ACC112 (cell line): ENCODE data around the gene GUCY1A1.
"Not testable (repeated sequence)": the region's sequence is repeated elsewhere in the genome, so short reads cannot be mapped to it uniquely, and the experiment has no call there.

Experiments used
- H2AFZ ChIP-seq: fragments of 200-600 bp; sonication (generic); one replicate; pipeline ENCODE4 v1.6.0; 2017; ENCODE audit warnings: antibody characterized with exemption, low read length; ENCODE audit not compliant: unreplicated experiment
- H3K27ac ChIP-seq: fragments of 200-600 bp; sonication (generic); 2 replicates; pipeline ENCODE4 v1.5.1; 2014; ENCODE audit warnings: low read depth, mild to moderate bottlenecking, antibody characterized with exemption, low read length, moderate library complexity
- H3K27me3 ChIP-seq: fragments of 200-600 bp; sonication (generic); 2 replicates; pipeline ENCODE4 v1.6.1; 2014; ENCODE audit warnings: mild to moderate bottlenecking, antibody characterized with exemption, low read length, moderate library complexity, mixed read lengths; ENCODE audit not compliant: insufficient read depth
- H3K36me3 ChIP-seq: fragments of 200-600 bp; sonication (generic); 2 replicates; pipeline ENCODE4 v1.6.1; 2016; ENCODE audit warnings: mild to moderate bottlenecking, antibody characterized with exemption, low read length, moderate library complexity, mixed read lengths; ENCODE audit not compliant: insufficient read depth
- H3K4me1 ChIP-seq: fragments of 200-600 bp; sonication (generic); one replicate; pipeline ENCODE4 v1.6.1; 2016; ENCODE audit warnings: low read length, mixed read lengths; ENCODE audit not compliant: insufficient read depth, unreplicated experiment, control insufficient read depth
- H3K4me3 ChIP-seq: fragments of 200-600 bp; sonication (generic); 2 replicates; pipeline ENCODE4 v1.5.1; 2014; ENCODE audit warnings: mild to moderate bottlenecking, low read depth, low read length
- H3K79me2 ChIP-seq: fragments of 200-600 bp; sonication (generic); one replicate; pipeline ENCODE4 v1.6.0; 2016; ENCODE audit warnings: low read length; ENCODE audit not compliant: control insufficient read depth, unreplicated experiment, insufficient read depth

The GUCY1A1 gene

GRCh38 chr4:155638195-155638965 lies 28.3 kb upstream of the GUCY1A1 start:
- H3K36me3 ChIP-seq, result no peaks in the 10 kb centered on the region
- H3K4me3 ChIP-seq, result no peak overlapping the region
- H3K4me1 ChIP-seq, result no peaks in the 10 kb centered on the region
- H3K79me2 ChIP-seq, result no peaks in the 10 kb centered on the region
- no peaks in the 10 kb centered on the region for H3K27me3 ChIP-seq
- no peak overlapping the region for H3K27ac ChIP-seq
- no peak overlapping the region for H2AFZ ChIP-seq

- no peaks in the 10 kb centered on the region for H3K36me3 ChIP-seq
- H3K27ac ChIP-seq, result no peak overlapping the region
- H3K4me3 ChIP-seq, result no peak overlapping the region
- H2AFZ ChIP-seq, result peak overlapping the region; percentile 31
- no peaks in the 10 kb centered on the region for H3K27me3 ChIP-seq
- H3K79me2 ChIP-seq, result no peaks in the 10 kb centered on the region
- no peaks in the 10 kb centered on the region for H3K4me1 ChIP-seq
Observed at GRCh38 chr4:155639704-155640523, 26.7 kb upstream of the GUCY1A1 start.

- Histone ChIP-seq H3K36me3 (no peaks in the 10 kb centered on the region), H3K4me3 (no peak overlapping the region), H3K27me3 (no peaks in the 10 kb centered on the region), H3K4me1 (no peaks in the 10 kb centered on the region), H3K27ac (no peak overlapping the region), H3K79me2 (no peaks in the 10 kb centered on the region), H2AFZ (no peak overlapping the region)
Observed at GRCh38 chr4:155640751-155641150, 25.9 kb upstream of the GUCY1A1 start.

GRCh38 chr4:155643087-155643486 lies 23.6 kb upstream of the GUCY1A1 start:
- H3K27me3 ChIP-seq, result no peaks in the 10 kb centered on the region
- H3K27ac ChIP-seq, result no peak overlapping the region
- H3K4me1 ChIP-seq, result no peaks in the 10 kb centered on the region
- no peaks in the 10 kb centered on the region for H3K36me3 ChIP-seq
- H2AFZ ChIP-seq, result no peak overlapping the region
- H3K4me3 ChIP-seq, result no peak overlapping the region
- no peaks in the 10 kb centered on the region for H3K79me2 ChIP-seq

GRCh38 chr4:155646001-155646400 lies 20.6 kb upstream of the GUCY1A1 start:
- Histone ChIP-seq H3K27ac (no peak overlapping the region), H3K36me3 (no peaks in the 10 kb centered on the region), H3K79me2 (no peaks in the 10 kb centered on the region), H3K27me3 (no peaks in the 10 kb centered on the region), H3K4me1 (no peaks in the 10 kb centered on the region), H2AFZ (no peak overlapping the region), H3K4me3 (no peak overlapping the region)

DNA sequence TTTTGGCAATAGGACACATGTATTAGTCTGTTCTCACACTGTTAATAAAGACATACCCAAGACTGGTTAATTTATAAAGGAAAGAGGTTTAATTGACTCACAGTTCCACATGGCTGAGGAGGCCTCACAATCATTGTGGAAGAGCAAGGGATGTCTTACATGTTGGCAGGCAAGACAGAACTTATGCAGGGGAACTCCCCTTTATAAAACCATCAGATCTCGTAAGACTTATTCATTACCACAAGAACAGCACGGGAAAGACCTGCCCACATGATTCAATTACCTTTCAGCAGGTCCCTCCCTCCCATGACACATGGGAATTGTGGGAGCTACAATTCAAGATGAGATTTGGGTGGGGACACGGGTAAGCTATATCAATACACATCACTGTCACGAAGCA lies 15.9 kb upstream of the GUCY1A1 start:
- not testable (repeated sequence) for H3K79me2 ChIP-seq, H3K4me3 ChIP-seq, H3K36me3 ChIP-seq

GRCh38 chr4:155653052-155653451 lies 13.6 kb upstream of the GUCY1A1 start:
- Histone ChIP-seq H3K4me1 (no peaks in the 10 kb centered on the region), H3K79me2 (no peaks in the 10 kb centered on the region), H3K4me3 (no peak overlapping the region), H3K27ac (no peak overlapping the region), H2AFZ (no peak overlapping the region), H3K27me3 (no peaks in the 10 kb centered on the region), H3K36me3 (no peaks in the 10 kb centered on the region)

More for the DNA sequence above, 15.9 kb upstream of the GUCY1A1 start:
- H3K4me1 ChIP-seq, H3K27me3 ChIP-seq, H3K27ac ChIP-seq, H2AFZ ChIP-seq: not testable (repeated sequence)

DNA sequence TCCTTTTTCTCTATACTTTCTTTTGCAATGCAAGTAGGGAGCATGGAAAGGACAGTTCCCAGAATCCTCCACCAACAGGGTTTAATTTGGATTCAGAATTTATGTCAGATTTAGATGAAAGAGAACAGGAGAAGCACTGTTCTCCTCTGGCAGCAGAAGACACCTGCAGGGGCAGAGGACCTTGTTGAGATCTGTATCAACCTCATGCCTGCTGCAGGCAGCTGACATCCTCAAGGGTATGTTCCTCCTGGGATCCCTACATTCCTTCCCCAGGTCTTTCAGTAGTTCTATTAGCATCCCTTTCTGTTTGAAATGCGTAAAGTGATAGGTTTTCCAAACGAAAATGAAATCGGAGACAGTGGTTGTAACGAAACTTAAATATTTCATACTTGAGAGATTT lies 10.6 kb upstream of the GUCY1A1 start:
- Histone ChIP-seq H2AFZ (no peak overlapping the region), H3K4me1 (no peaks in the 10 kb centered on the region), H3K4me3 (no peak overlapping the region), H3K79me2 (no peaks in the 10 kb centered on the region), H3K27ac (no peak overlapping the region), H3K27me3 (peaks cover 7% of the 10 kb centered on the region; the same call in 1 of the 2 replicates), H3K36me3 (no peaks in the 10 kb centered on the region)

DNA sequence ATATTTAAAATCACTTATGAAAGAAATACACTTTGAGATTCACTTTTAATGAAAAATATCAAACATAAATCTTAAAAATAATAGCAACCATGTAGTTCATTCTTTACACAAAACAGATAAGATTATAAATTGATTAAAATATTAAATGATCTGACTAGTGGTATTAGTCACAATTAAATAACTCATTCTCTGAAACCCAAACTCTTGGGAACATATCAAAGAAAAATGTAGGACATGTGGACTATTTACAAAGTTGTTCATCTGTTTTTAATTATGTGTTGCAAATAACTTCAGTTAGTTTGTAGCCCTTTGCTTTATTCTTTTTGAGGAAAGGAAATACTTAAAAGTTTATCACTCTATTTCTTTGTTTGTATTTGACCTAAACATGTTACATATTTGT lies 9.5 kb upstream of the GUCY1A1 start:
- H3K4me3 ChIP-seq, result no peak overlapping the region
- no peaks in the 10 kb centered on the region for H3K36me3 ChIP-seq
- no peaks in the 10 kb centered on the region for H3K79me2 ChIP-seq
- H3K27ac ChIP-seq, result no peak overlapping the region
- no peaks in the 10 kb centered on the region for H3K4me1 ChIP-seq
- no peak overlapping the region for H2AFZ ChIP-seq
- H3K27me3 ChIP-seq, result peaks cover 7% of the 10 kb centered on the region; the same call in 1 of the 2 replicates

GRCh38 chr4:155657985-155658680 lies 8.5 kb upstream of the GUCY1A1 start:
- Histone ChIP-seq H3K4me1 (no peaks in the 10 kb centered on the region), H3K79me2 (no peaks in the 10 kb centered on the region), H3K27me3 (peaks cover 7% of the 10 kb centered on the region; the same call in 1 of the 2 replicates), H3K27ac (no peak overlapping the region), H3K4me3 (no peak overlapping the region), H2AFZ (no peak overlapping the region), H3K36me3 (no peaks in the 10 kb centered on the region)
